GM12874 (cell line): ENCODE data around the gene ZFP91.

Experiments
- TF ChIP-seq, protein P1 (sequence below): IDR thresholded peaks from 2 replicates; pipeline ENCODE4 v1.5.1; 2011; ENCODE audit warnings: low read depth, mild to moderate bottlenecking, control low read depth, low read length, moderate library complexity; ENCODE audit not compliant: insufficient read depth

Gene ZFP91

DNA sequence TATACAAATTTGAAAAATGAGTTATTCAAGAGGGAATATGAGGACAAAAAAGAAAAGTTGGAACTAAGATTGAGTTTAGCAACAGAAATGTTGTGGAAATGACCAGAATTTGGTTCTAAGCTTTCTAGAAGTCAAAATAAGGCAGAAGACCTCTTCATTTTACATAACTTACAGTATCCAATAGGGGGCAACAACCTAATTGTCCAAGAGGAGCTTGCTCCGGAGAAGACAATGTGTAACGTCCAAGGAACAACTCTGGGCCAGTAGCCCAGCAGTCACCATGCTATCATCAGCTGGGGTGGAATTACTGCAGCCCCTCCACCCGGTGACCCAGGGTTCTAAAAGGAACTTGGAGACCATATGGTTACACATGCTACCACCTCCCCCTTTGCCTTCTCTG, 57.7 kb downstream of the ZFP91 start:
- TF ChIP-seq, protein P1, sequence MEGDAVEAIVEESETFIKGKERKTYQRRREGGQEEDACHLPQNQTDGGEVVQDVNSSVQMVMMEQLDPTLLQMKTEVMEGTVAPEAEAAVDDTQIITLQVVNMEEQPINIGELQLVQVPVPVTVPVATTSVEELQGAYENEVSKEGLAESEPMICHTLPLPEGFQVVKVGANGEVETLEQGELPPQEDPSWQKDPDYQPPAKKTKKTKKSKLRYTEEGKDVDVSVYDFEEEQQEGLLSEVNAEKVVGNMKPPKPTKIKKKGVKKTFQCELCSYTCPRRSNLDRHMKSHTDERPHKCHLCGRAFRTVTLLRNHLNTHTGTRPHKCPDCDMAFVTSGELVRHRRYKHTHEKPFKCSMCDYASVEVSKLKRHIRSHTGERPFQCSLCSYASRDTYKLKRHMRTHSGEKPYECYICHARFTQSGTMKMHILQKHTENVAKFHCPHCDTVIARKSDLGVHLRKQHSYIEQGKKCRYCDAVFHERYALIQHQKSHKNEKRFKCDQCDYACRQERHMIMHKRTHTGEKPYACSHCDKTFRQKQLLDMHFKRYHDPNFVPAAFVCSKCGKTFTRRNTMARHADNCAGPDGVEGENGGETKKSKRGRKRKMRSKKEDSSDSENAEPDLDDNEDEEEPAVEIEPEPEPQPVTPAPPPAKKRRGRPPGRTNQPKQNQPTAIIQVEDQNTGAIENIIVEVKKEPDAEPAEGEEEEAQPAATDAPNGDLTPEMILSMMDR, result no peak

DNA sequence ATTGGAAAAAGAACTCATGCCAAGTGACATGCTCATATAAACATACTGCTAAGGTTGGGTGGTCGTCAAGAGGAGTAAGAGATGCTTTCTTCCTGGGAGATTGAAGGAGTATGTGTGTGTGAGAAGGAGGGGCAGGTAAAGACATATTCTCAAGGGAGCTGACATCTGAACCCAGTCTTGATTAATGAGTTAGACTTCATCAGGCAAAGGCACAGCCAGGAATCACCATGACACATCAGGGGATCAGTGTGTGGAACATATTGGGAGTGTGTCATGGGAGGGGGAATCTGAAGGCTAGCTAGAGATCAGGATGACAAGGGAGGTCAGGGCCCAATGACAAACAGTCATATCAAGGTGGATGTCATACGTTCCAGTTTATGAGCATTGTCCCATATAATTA, 58.5 kb downstream of the ZFP91 start:
- TF ChIP-seq, protein P1, result no peak

DNA sequence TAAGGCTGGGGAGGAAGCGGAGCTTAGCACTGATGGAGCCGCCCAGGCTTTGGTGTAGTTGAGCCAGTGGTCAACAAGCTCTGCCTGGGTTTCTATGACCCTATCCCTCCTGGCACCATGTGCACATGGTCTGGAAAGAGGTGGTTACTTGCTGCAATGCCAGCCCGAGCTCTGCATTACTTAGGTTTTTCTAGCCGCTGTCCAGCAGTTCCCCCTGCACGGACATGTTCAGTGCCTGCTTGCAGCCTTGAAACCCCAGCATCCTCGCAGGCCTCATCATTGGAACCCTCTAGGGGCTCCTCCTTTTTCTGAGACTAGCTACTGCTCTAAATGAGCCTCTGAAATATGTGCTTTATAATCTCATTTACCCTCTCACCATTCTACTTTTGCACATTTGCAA, 60.2 kb downstream of the ZFP91 start:
- TF ChIP-seq, protein P1, result no peak

DNA sequence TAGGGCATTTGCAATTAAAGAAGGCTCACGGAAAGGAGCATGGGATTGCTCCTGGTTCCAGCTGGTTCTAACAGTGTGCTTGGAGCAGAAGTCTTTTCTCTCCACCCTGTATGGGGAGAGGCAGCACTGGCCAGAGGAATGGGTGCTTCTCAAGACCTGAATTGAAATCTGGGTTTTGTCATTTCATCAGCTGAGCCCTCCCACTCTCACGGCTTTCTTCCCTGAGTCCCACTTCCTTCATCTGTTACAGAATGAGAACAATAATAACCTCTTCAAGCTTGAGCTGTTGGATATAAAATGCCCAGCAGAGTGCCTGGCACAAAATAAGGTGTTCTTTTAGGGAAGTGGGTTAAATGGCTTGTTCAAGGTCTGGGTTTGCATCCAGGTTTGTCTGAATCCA, 60.8 kb downstream of the ZFP91 start:
- TF ChIP-seq, protein P1, result no peak

DNA sequence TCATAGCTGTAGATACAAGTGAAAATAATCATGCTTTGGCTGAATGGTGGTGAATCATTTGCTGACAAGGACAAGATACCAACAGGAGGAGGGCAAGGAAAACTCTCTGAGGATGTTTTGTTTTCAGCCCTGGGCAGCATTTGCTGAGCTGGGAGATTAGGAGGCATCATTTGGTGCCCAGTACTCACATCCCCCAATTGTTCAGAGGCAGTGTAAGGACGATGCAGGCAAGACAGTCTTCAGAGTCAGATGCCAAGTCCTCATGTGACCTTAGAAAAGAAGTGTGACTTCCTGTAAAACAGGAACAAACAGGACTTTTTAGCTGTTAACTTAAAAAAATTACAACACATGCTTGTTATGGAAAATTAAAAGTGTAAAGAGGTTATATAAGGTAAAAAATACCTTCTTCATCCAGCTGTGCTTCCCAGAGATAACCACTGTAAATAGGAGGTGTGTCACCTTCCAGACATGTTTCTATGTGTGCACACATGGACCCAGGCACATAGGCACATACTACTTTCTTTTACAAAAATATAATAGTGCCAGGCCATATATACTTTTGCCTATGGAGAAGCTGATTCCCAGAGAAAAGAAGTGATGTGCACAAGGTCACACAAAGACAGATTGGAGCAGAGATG, 61.6 kb downstream of the ZFP91 start:
- TF ChIP-seq, protein P1, result no peak

DNA sequence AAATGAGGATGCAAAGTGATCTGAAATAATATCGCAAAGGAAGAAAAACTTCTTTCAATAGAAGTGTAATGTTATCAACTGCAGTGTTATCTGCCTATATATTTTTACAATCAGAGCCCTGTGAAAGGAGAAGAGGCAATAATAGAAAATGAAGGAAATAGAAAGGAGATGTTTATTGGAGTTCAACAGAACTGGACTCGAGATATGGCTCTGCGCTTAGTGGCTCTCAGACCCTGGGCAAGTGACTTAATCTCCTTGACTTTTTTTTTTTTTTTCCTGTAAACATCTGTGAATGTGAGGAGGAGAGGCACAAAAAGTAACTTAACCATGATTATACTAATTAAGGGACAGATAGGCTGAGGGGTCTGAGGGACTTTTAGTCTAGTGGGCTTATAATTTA, 62.5 kb downstream of the ZFP91 start:
- TF ChIP-seq, protein P1, result no peak

DNA sequence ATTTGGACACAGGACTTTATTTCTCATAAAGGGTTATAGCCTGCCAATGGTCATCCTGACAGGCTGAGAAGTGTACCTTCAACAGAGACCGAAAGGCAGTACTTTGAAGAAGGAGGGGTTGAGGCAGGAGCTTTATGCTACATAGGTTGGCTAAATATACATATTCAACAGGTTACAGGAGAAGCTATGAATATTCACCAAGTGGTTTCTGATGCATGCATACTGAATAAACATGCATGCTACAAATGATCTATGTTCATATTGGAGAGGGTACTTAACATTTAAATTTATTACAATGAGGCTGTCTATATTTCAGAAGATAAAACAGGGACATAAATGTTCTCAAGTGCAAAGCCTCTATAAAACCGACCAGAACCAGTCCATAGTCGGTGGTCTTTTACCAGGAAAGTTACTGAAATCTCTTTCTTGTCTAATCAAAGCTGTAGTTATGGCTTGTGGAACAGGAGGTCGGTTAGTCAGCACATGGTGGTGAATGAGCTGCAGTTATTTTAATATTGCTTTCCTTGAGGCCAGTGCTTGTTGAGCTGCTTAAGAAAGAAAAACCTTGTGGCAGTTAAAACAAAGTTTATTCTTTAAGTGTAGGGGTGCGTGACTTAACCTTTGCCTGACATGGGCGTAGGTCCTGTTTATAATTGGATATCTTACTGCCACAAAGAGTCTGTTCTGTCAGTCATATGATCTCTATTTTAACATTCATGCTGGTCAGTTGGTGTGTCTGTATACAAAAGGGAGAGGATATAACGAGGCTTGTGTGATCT, 63.1 kb downstream of the ZFP91 start:
- TF ChIP-seq, protein P1, result no peak
